CD14-positive monocyte (primary cell): ENCODE results near the gene MEX3A. TPM values are rescaled to one million over a fixed set of nuclear protein-coding genes. Genes with fewer than 3 reads are reported as not detected.

ENCODE experiments used
- DNase-seq, 3 donors: peaks; one replicate each; pipeline ENCODE4 v3.0.0-alpha.2; 2011 to 2022
- H2AFZ ChIP-seq: 2 replicates; pipeline ENCODE4 v1.6.0; 2012; ENCODE audit warnings: mild to moderate bottlenecking, low read depth, low read length, inconsistent platforms; ENCODE audit not compliant: insufficient read depth, poor library complexity, severe bottlenecking
- H3K27ac ChIP-seq, 2 donors: 1 replicate in 1 of 2; 2 replicates in 1 of 2; pipeline ENCODE4 v1.5.1; 2012 to 2013; ENCODE audit warnings: low read length in 2 of 2, control low read depth in 1 of 2, inconsistent platforms in 1 of 2, low read depth in 1 of 2, mild to moderate bottlenecking in 1 of 2
- H3K27me3 ChIP-seq, 2 donors: one replicate each; pipeline versions ENCODE4 v1.6.0 to v1.6.1; 2011 to 2013; ENCODE audit warnings: low read length in 2 of 2; ENCODE audit not compliant: control insufficient read depth in 2 of 2, insufficient read depth in 2 of 2
- H3K36me3 ChIP-seq, 2 donors: replicated peaks in 1 of 2; 1 replicate in 1 of 2; 2 replicates in 1 of 2; pipeline versions ENCODE4 v1.5.1 to v1.6.1; 2012 to 2013; ENCODE audit warnings: low read length in 2 of 2, control low read depth in 1 of 2, inconsistent platforms in 1 of 2, mild to moderate bottlenecking in 1 of 2; ENCODE audit not compliant: insufficient read depth in 2 of 2, control insufficient read depth in 1 of 2
- H3K4me1 ChIP-seq, 2 donors: 1 replicate in 1 of 2; 2 replicates in 1 of 2; pipeline versions ENCODE4 v1.5.1 to v1.6.1; 2012 to 2013; ENCODE audit warnings: low read length in 2 of 2, control low read depth in 1 of 2, inconsistent platforms in 1 of 2, mild to moderate bottlenecking in 1 of 2, moderate library complexity in 1 of 2; ENCODE audit not compliant: insufficient read depth in 2 of 2, control insufficient read depth in 1 of 2
- H3K4me2 ChIP-seq: replicated peaks from 2 replicates; pipeline ENCODE3; 2012; ENCODE audit warnings: low read length, moderate library complexity, mild to moderate bottlenecking; ENCODE audit not compliant: poor library complexity, severe bottlenecking; ENCODE audit errors: extremely low read depth
- H3K4me3 ChIP-seq, 3 experiments: fragments of 200-600 bp in 1 of 3; sonication (generic) in 1 of 3; replicated peaks in 1 of 3; 1 replicate in 2 of 3; 2 replicates in 1 of 3; pipeline ENCODE4 v1.5.1; 2011 to 2013; ENCODE audit warnings: low read length in 3 of 3, mild to moderate bottlenecking in 3 of 3, control low read depth in 2 of 3, low read depth in 2 of 3, inconsistent platforms in 1 of 3, moderate library complexity in 1 of 3
- H3K79me2 ChIP-seq: 2 replicates; pipeline ENCODE4 v1.6.0; 2012; ENCODE audit warnings: mild to moderate bottlenecking, control low read depth, inconsistent platforms, low read length, moderate library complexity; ENCODE audit not compliant: insufficient read depth
- H3K9ac ChIP-seq: 2 replicates; pipeline ENCODE4 v1.6.0; 2017; ENCODE audit warnings: low read length, mild to moderate bottlenecking; ENCODE audit not compliant: insufficient read depth, poor library complexity, severe bottlenecking
- H3K9me3 ChIP-seq, 2 donors: replicated peaks in 1 of 2; 1 replicate in 1 of 2; 2 replicates in 1 of 2; pipeline versions ENCODE4 v1.5.1 to v1.6.1; 2012 to 2013; ENCODE audit warnings: low read length in 2 of 2, control low read depth in 1 of 2; ENCODE audit not compliant: control insufficient read depth in 1 of 2, insufficient read depth in 1 of 2
- H4K20me1 ChIP-seq: 2 replicates; pipeline ENCODE4 v1.6.0; 2012; ENCODE audit warnings: mild to moderate bottlenecking, low read length, control low read depth, moderate library complexity; ENCODE audit not compliant: insufficient read depth
- H3K27ac Mint-ChIP-seq, 7 donors: one replicate each; pipeline ENCODE4 v1.8.0; 2020; ENCODE audit warnings: mild to moderate bottlenecking in 7 of 7, mixed read lengths in 7 of 7, moderate library complexity in 6 of 7, inconsistent platforms in 2 of 7
- H3K27me3 Mint-ChIP-seq, 3 donors: one replicate each; pipeline ENCODE4 v1.8.0; 2021 to 2022; ENCODE audit warnings: low read depth in 3 of 3, mild to moderate bottlenecking in 3 of 3, mixed read lengths in 3 of 3, moderate library complexity in 3 of 3, inconsistent platforms in 1 of 3
- H3K36me3 Mint-ChIP-seq, 2 donors: one replicate each; pipeline ENCODE4 v1.8.0; 2020; ENCODE audit warnings: mixed read lengths in 2 of 2, inconsistent platforms in 1 of 2, mild to moderate bottlenecking in 1 of 2
- H3K4me1 Mint-ChIP-seq: one replicate; pipeline ENCODE4 v1.8.0; 2020; ENCODE audit warnings: mild to moderate bottlenecking, mixed read lengths
- H3K4me3 Mint-ChIP-seq, 2 donors: one replicate each; pipeline ENCODE4 v1.8.0; 2020; ENCODE audit warnings: mild to moderate bottlenecking in 2 of 2, mixed read lengths in 2 of 2, moderate library complexity in 1 of 2
- H3K9me3 Mint-ChIP-seq, 7 donors: one replicate each; pipeline ENCODE4 v1.8.0; 2020 to 2022; ENCODE audit warnings: mixed read lengths in 7 of 7, mild to moderate bottlenecking in 6 of 7, moderate library complexity in 6 of 7, inconsistent platforms in 2 of 7
- WGBS: methylation state at CpG from one replicate; pipeline ENCODE4 v1.1.5; 2013; ENCODE audit warnings: missing lambda C conversion rate; ENCODE audit not compliant: insufficient coverage; 5-methylcytosine and 5-hydroxymethylcytosine counted together
- intact Hi-C, 2 donors: fragments of 100-400 bp; cut with micrococcal nuclease; formaldehyde crosslinking; loops; one replicate each; pipeline versions ENCODE4 v1.15.0 to v1.15.1; 2023
- polyA plus RNA-seq, 3 donors: library from polyadenylated mRNA; depleted of rRNA in 1 of 3; unstranded in 2 of 3; stranded (reverse) in 1 of 3; fragments of 300-500 nt in 2 of 3; fragments of >200 nt in 1 of 3; fragmentation: Illumina TruSeq in 2 of 3; gene quantifications; 1 replicate in 2 of 3; 2 replicates in 1 of 3; pipeline ENCODE4 v1.2.3, GENCODE V29; 2012 to 2021
- TF ChIP-seq, protein P1 (sequence below): fragments of 200-600 bp; IDR thresholded peaks from one replicate; pipeline ENCODE4 v1.8.0; 2022; ENCODE audit warnings: antibody characterized with exemption, mild to moderate bottlenecking

The MEX3A gene
- polyA plus RNA-seq, 3 donors: not detected

DNA sequence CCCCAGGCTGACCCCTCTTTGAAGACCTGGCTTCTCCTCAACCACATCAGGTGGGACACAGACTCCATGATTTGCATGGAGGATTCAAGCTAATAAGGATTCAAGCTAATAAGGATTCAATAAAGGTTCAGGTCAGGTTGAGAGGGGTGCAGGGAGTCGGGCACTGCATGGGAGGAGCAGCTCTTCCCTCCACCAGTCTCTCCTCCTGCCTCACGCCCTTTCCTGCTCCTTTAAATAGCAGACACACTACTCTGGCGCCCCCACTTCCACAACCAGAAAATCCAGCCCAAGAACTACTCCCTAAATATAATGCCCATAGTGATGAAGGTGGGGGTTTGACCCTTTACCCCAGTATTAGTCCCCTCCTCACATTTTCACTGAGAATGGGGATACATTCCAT lies 7.1 kb downstream of the MEX3A start:
- Histone ChIP-seq H3K4me2 (no peak overlapping the region), H3K9me3 (no peaks in the 10 kb centered on the region), H4K20me1 (no peaks in the 10 kb centered on the region), H3K4me1 (peaks cover 11 to 18% of the 10 kb centered on the region in 2 donors), H3K4me3 (no peak overlapping the region), H3K36me3 (no peaks in the 10 kb centered on the region), H2AFZ (no peak overlapping the region), H3K27me3 (peaks cover 16 to 55% of the 10 kb centered on the region in 2 donors), H3K27ac (no peak overlapping the region), H3K79me2 (no peaks in the 10 kb centered on the region), H3K9ac (no peak overlapping the region)
- WGBS: no CpG with 5 or more reads among the region's 3 CpGs
- DNase-seq: no peak
- TF ChIP-seq, protein P1, sequence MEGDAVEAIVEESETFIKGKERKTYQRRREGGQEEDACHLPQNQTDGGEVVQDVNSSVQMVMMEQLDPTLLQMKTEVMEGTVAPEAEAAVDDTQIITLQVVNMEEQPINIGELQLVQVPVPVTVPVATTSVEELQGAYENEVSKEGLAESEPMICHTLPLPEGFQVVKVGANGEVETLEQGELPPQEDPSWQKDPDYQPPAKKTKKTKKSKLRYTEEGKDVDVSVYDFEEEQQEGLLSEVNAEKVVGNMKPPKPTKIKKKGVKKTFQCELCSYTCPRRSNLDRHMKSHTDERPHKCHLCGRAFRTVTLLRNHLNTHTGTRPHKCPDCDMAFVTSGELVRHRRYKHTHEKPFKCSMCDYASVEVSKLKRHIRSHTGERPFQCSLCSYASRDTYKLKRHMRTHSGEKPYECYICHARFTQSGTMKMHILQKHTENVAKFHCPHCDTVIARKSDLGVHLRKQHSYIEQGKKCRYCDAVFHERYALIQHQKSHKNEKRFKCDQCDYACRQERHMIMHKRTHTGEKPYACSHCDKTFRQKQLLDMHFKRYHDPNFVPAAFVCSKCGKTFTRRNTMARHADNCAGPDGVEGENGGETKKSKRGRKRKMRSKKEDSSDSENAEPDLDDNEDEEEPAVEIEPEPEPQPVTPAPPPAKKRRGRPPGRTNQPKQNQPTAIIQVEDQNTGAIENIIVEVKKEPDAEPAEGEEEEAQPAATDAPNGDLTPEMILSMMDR: no peak
- Mint-ChIP-seq H3K27me3 (peaks cover 60 to 72% (median 63%) of the 10 kb centered on the region in 3 donors), H3K4me3 (peak overlapping the region in 1 of 2 donors; percentile 24), H3K9me3 (peaks cover 0 to 11% (median 0%) of the 10 kb centered on the region in 7 donors), H3K27ac (no peak overlapping the region), H3K4me1 (peaks cover 16% of the 10 kb centered on the region), H3K36me3 (no peaks in the 10 kb centered on the region)
- intact Hi-C loops: loop anchor here in 1 of 2 donors (10.0 kb wide), 1 partner anchor 240 kb away; no protein-coding TSS in a partner anchor

DNA sequence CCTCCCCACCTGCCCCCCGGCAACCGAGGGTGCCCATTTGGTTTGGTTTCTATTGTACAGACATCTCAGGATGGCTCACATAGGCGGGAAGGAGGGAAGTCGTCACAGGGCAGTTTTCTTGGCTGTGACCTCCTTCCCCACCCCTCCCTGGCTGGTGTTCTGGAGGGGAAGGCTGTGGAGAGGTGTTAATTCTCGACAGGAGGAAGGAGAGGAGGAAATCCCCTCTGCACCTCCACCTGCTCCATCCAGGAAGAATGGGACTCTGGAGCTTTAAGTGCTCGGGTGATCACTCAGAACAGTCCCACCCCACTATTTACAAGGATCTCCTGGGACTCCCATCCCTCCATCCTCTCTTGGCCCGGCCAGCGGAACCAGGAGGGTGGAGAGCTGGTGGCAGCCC lies 7.6 kb downstream of the MEX3A start:
- intact Hi-C loops: loop anchor here in 1 of 2 donors (10.0 kb wide), 1 partner anchor 240 kb away; no protein-coding TSS in a partner anchor
- DNase-seq: no peak
- peaks cover 56 to 67% (median 58%) of the 10 kb centered on the region in 3 donors for H3K27me3 Mint-ChIP-seq
- peak overlapping the region in 1 of 2 donors; percentile 36 for H3K4me3 Mint-ChIP-seq
- H4K20me1 ChIP-seq: no peaks in the 10 kb centered on the region
- H3K9me3 Mint-ChIP-seq: peaks cover 0 to 11% (median 0%) of the 10 kb centered on the region in 7 donors
- no peak overlapping the region for H3K9ac ChIP-seq
- H3K36me3 Mint-ChIP-seq: no peaks in the 10 kb centered on the region
- TF ChIP-seq, protein P1: no peak
- no peak overlapping the region for H3K27ac ChIP-seq
- H3K4me3 ChIP-seq: no peak overlapping the region
- H3K4me1 ChIP-seq: peaks cover 11 to 18% of the 10 kb centered on the region in 2 donors
- peaks cover 16% of the 10 kb centered on the region for H3K4me1 Mint-ChIP-seq
- no peak overlapping the region for H3K4me2 ChIP-seq
- H2AFZ ChIP-seq: no peak overlapping the region
- no CpG with 5 or more reads among the region's 8 CpGs for WGBS
- H3K27ac Mint-ChIP-seq: no peak overlapping the region
- no peaks in the 10 kb centered on the region for H3K36me3 ChIP-seq
- no peaks in the 10 kb centered on the region for H3K79me2 ChIP-seq
- H3K27me3 ChIP-seq: peaks cover 15 to 50% of the 10 kb centered on the region in 2 donors
- no peaks in the 10 kb centered on the region for H3K9me3 ChIP-seq
